Activated CD4-positive, alpha-beta T cell treated with anti-CD3 and anti-CD28 coated beads, Interleukin-2, amount 50 U/mL, for 1 hour (primary cell): Measurements from ENCODE around the gene KCNE3.
"Not testable (repeated sequence)": the region's sequence is repeated elsewhere in the genome, so short reads cannot be mapped to it uniquely, and the experiment has no call there.

ENCODE experiments used
- DNase-seq: peaks from one replicate; pipeline ENCODE4 v3.0.0-alpha.2; 2020

The KCNE3 gene

DNA sequence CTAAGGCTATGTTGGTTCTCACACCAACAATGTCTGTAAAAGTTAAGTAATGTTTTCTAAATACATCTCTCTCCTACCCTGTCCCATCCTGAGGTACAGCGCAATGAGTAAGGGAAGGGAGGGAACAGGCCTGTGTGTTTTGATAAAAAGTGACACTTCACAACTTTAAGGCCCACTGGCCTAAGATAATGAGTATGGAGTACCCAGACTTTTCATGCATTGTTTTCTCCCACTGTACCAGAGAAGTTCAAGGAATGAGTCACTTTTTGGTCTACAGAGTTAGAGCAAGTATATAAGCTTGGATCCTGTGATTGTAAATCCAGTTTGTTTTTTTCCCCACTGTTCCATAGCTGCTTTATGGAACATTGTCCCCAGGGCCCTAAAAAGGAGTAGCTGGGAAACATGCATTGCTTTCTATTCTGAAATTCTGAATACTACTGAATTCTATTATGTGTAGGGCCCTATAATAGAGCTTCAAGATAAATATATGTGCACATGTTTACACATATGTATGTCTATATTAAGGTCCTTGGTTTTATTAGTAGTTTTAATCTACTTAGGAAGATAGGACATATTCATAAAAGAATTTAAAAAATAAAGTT lies 29.8 kb downstream of the KCNE3 start:
- no peak for DNase-seq

DNA sequence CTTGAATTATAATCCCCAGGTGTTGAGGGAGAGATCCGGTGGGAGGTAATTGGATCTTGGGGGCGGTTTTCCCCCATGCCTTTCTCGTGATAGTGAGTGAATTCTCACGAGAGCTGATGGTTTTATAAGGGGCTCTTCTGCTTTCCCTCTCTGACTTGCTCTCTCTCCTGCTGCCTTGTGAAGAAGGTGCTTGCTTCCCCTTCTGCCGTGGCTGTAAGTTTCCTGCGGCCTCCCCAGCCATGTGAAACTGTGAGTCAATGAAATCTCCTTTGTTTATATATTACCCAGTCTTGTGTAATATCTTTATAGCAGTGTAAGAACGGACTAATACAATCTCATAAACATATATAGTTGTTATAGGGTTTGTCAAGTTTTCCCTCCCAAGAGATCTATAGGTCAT lies 32.8 kb downstream of the KCNE3 start:
- DNase-seq: no peak

DNA sequence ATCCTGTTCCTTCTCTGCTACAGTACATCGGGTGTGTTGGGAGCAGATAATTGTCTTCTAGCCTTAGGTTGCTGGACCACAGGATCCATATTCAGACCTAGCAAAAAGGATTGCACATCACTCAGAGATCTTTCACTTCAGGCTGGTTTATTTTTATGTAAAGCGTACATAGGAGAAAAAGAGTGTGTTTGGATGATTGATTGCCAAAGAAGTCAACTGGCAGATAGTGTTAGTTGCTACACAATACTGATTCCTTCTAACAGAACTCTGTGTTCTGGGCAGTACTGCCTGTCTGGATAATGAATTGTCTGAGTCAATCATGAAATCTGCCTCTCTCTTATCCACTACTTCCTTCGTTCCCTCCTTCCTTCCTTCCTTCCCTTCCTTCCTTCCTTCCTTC lies 38.1 kb downstream of the KCNE3 start:
- DNase-seq: no peak

DNA sequence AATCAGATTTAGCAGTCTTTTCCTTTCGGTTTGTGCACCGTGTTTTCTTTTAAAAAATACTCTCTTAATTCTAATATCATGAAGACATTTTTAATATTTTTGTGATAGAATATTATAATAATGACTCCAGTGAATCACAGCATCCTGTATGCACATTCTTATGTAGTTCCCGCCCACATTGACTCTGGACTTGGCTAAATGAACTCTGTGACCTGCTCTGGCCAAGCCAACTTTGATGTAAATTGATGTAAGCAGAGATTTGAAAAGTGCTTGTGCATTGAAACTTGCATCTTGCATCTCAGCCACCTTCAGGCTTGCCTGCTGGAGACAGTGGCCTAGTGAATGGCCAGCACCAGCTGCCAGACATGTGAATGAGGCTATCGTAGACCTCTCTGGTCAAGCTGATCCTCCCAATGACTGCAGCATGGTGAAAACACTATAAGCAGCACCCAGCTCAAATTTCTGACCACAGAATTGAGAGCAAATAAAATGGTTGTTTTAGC lies 39.9 kb downstream of the KCNE3 start:
- no peak for DNase-seq

DNA sequence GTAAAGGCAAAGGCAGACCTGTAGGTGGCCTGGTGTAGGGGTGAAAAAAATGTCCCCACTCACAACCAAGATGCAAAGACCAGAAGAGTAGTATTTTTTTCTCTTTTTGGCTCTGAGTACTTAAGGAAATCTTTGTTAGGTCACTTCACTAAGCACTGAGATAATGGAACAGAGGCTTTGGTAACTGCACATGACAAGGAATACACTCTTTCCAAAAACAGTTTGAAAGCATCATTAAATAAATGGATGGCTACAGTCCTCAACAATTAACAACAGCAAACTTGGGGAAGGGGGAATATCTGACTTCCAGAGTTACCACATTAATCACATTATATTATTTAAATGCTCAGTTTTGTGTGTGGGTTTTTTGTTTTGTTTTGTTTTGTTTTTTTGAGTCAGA lies 42.2 kb downstream of the KCNE3 start:
- no peak for DNase-seq

DNA sequence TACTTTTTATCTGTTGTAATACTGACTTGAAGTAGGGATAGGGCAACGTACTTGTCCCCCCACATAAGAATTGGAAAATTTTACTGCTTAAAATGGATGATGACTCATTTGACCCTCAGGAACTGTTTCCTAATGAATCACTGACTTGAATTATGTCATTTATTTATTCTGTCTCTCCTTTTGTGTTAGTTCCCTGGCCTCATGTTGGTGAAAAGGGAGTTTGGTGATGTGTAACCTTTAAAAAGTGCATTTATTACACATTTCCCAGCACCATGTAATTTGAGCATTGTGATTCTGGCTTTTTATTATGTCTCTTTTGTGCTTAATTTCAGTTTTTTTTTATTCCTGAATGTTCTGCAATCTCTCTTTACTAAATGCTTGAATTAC lies 48.8 kb downstream of the KCNE3 start:
- DNase-seq: no peak

DNA sequence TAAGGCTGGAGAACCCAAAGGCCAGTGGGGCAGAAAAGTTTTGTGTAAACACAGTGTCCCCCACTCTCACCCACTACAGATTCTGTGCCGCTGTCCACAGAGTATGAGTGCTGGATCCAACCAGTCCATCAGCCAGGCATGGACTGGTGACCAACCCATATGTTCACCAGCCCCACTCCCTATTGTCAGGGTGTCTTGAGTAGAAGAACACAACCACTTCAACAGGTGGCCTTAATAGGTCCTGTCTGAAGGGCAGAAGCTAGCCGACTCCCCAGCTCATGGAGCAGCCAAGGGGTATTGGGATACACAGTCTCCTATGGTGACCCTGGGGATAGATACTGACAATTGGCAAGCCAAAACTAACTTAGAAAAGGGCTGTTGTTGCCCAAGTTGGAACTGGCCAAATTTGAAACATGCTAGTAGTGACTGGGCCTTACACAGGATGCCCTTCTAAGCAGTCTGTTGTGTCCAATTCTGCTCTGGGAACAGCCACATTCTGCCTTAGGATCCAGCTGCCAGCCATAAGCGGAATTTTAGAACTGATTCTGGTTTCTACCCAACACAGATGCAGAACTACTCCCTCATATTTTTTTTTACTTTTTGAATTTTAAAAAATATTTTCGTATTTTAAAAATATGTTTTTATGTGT lies 49.4 kb downstream of the KCNE3 start:
- no peak for DNase-seq

DNA sequence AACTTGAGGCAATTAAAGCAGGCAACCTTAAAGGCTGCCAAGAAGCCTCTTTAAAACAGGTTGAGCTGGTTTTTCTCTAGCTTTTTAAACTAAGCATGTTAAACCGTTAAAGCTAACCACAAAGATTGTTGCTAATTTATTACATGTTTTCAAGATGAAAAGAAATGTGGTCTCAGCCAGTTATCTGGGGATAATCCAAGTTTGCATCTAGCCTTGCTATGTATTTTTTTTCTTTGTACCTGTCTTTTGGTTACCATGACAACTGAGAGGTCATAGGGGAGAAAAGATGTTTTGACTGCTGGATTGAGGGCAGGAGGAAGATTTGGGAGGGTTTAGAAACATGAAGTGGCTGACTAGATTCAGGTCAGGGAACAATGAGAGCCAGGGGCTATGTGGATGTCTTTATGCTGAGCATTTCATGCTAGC lies 50.0 kb downstream of the KCNE3 start:
- DNase-seq: no peak

DNA sequence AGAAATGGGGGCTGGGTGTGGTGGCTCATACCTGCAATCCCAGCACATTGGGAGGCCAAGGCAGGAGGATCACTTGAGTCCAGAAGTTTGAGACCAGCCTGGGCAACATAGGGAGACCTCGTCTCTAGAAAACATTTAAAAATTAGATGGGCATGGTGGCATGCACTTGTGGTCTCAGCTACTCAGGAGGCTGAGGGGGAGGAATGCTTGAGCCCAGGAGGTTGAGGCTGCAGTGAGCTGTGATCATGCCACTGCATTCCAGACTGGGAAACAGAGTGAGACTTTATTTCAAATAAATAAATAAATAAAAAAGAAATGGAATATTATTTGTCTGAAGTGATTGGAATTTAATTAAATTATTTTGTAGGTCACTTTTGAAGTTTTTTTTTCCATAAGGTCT lies 50.4 kb downstream of the KCNE3 start:
- not testable (repeated sequence) for DNase-seq

DNA sequence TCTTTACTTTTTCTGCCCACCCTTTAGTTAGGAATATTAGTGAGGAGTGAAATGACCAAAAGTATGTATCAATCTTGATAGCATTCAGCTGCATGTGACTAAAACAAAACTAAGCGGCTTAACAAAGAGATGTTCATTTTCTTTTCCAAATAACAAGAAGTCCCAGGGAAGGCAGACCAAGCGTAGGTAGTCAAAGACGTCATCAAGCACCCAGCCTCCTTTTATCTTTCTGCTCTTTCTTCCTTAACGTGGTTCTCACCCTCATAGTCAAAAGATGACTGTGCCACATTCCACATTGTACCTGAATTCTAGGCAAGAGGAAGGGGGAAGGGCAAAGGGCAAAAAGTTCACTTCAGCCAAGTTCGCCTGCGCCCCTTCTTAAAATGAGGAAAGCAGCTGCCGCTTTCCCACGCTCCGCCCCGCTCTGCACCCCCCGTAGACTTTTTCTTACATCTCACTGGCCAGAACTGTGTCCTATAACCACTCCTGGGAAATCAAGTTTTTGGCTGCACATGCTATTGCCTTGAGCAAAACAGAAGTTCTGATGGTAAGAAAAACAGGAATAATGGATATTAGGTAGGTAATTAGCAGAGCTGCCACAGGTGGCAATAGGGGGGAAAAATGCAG lies 54.5 kb downstream of the KCNE3 start:
- DNase-seq: no peak

DNA sequence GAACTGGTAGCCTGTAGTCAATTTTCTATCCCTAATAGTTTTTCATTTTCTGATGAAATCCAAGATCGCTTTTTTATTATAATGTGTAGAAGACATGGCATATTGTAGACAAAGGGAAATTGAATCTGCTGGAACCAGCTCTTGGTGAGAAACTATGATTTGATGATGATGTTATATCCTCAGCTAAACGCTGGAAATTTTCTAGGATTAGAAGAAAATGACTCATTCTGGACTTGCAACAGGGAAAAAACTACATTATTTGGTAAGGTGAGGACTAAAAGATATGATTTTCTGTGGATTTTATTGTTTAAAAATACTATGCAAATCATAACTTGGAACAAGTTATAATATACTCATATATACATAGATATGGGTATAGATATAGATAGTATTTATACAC lies 55.0 kb downstream of the KCNE3 start:
- no peak for DNase-seq

DNA sequence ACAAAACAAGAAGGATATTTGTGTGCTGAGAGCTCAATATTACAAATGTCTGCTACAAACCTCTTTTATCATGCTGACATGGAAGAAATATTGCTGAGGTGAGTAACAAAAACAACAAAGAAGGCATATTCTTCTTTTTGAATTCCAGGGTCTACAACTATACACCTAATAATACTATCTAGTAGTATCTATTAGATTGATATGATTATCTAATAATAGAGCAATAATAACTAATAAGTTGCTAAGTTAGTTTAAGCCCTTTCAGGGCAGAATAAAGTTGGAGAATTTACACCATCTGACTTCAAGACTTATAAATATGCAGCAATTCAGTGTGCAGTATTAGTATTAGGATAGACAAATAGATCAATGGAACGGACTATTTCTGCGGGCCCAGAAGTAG lies 57.7 kb downstream of the KCNE3 start:
- DNase-seq: no peak
